Chondrocyte (in vitro differentiated cells): ENCODE results near the gene KCTD19. TPM values are rescaled to one million over a fixed set of nuclear protein-coding genes. Genes with fewer than 3 reads are reported as not detected.

Experiments
- DNase-seq: peaks from one replicate; pipeline ENCODE4 v3.0.0; 2021; ENCODE audit warnings: mixed read lengths, low spot score
- H3K27ac Mint-ChIP-seq: one replicate; pipeline ENCODE4 v1.8.0; 2021; ENCODE audit warnings: mild to moderate bottlenecking, moderate library complexity, mixed read lengths; ENCODE audit not compliant: unreplicated experiment
- H3K27me3 Mint-ChIP-seq: 2 replicates; pipeline ENCODE4 v1.8.0; 2021; ENCODE audit warnings: low read depth, mixed read lengths
- H3K36me3 Mint-ChIP-seq: 2 replicates; pipeline ENCODE4 v1.8.0; 2021; ENCODE audit warnings: low read depth, mixed read lengths
- H3K4me1 Mint-ChIP-seq: 2 replicates; pipeline ENCODE4 v1.8.0; 2021; ENCODE audit warnings: low read depth, mild to moderate bottlenecking, mixed read lengths
- H3K4me3 Mint-ChIP-seq: one replicate; pipeline ENCODE4 v1.8.0; 2021; ENCODE audit warnings: mild to moderate bottlenecking, moderate library complexity, mixed read lengths; ENCODE audit not compliant: unreplicated experiment
- H3K9me3 Mint-ChIP-seq: 2 replicates; pipeline ENCODE4 v1.8.0; 2021; ENCODE audit warnings: low read depth, mixed read lengths
- CTCF ChIP-seq: fragments of 200-600 bp; sonication (generic); IDR thresholded peaks from 2 replicates; pipeline ENCODE4 v1.5.0; 2021; ENCODE audit warnings: antibody characterized with exemption, mild to moderate bottlenecking, moderate library complexity
- total RNA-seq: library from RNA; stranded (reverse); gene quantifications from 3 replicates; pipeline ENCODE4 v1.2.1, GENCODE V29; 2021

Gene KCTD19
- total RNA-seq, 1 donor from 2014 or later: not detected

GRCh38 chr16:67268136-67268579, 58.4 kb downstream of the KCTD19 start:
- H3K27me3 Mint-ChIP-seq: peaks cover 1% of the 10 kb centered on the region
- DNase-seq: peak; percentile 32
- TF ChIP-seq CTCF: no peak
- no peaks in the 10 kb centered on the region for H3K36me3 Mint-ChIP-seq
- peaks cover 5% of the 10 kb centered on the region for H3K4me1 Mint-ChIP-seq
- H3K27ac Mint-ChIP-seq: peak overlapping the region; percentile 51
- H3K4me3 Mint-ChIP-seq: no peak overlapping the region
- H3K9me3 Mint-ChIP-seq: no peaks in the 10 kb centered on the region

DNA sequence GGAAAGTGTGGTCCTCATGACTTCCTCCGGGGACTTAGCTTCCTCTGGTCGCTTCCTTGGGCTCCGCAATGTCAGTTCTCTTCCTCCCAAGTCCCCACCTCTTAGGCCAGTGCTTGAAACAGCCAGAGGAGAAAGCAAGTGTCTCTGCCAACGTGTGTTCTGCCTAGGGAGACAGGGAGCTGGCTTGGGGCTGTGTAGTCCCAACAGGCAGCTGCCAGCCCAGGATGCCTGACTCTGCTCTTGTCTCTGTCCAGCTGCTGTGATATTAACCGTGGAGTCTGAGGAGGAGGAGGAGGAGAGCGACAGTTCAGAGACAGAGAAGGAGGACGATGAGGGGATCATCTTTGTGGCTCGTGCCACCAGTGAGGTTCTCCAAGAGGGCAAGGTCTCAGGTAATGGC, 60.7 kb downstream of the KCTD19 start:
- H3K4me3 Mint-ChIP-seq: no peak overlapping the region
- TF ChIP-seq CTCF: no peak
- no peaks in the 10 kb centered on the region for H3K36me3 Mint-ChIP-seq
- H3K27ac Mint-ChIP-seq: no peak overlapping the region
- peaks cover 8% of the 10 kb centered on the region for H3K4me1 Mint-ChIP-seq
- no peaks in the 10 kb centered on the region for H3K9me3 Mint-ChIP-seq
- peaks cover 1% of the 10 kb centered on the region for H3K27me3 Mint-ChIP-seq
- DNase-seq: peak; percentile 18

DNA sequence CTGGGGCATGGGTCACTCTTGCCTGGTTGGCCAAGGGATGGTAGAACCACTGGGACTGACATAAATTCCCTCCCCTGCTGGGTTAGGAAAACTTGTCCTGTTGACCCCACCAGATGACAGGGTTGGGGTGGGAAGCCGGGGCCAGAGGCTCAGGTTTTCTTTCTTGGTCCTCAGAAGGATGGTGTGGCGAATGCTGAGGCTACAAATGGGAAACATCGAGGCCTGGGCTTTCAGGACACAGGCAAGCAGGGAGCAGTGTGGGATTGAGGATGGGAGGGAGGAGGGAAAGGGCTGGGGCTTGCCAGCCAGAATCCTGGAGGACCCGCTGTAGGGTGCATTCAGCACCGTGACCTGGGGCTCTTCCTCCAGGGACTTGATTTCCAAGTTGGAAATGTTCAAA, 61.7 kb downstream of the KCTD19 start:
- H3K4me3 Mint-ChIP-seq: no peak overlapping the region
- TF ChIP-seq CTCF: no peak
- H3K27me3 Mint-ChIP-seq: peaks cover 1% of the 10 kb centered on the region
- DNase-seq: peak; percentile 20
- no peaks in the 10 kb centered on the region for H3K36me3 Mint-ChIP-seq
- H3K27ac Mint-ChIP-seq: no peak overlapping the region
- no peaks in the 10 kb centered on the region for H3K9me3 Mint-ChIP-seq
- peaks cover 9% of the 10 kb centered on the region for H3K4me1 Mint-ChIP-seq

- Mint-ChIP-seq H3K27me3 (peaks cover 1% of the 10 kb centered on the region), H3K4me1 (peaks cover 9% of the 10 kb centered on the region), H3K4me3 (no peak overlapping the region), H3K27ac (no peak overlapping the region), H3K9me3 (no peaks in the 10 kb centered on the region), H3K36me3 (no peaks in the 10 kb centered on the region)
- TF ChIP-seq CTCF: peak; percentile 20
- peak; percentile 69 for DNase-seq
These were observed 62.3 kb downstream of the KCTD19 start for GRCh38 chr16:67264277-67264676.

- Mint-ChIP-seq H3K27me3 (peaks cover 1% of the 10 kb centered on the region), H3K36me3 (no peaks in the 10 kb centered on the region), H3K4me1 (peaks cover 7% of the 10 kb centered on the region), H3K27ac (no peak overlapping the region), H3K9me3 (no peaks in the 10 kb centered on the region), H3K4me3 (no peak overlapping the region)
- no peak for DNase-seq
- TF ChIP-seq CTCF: no peak
These were observed 63.3 kb downstream of the KCTD19 start for GRCh38 chr16:67263201-67263600.
